GM19099 (cell line): ENCODE results near the gene CTNNBL1.

Source experiments
- POLR2A ChIP-seq: IDR thresholded peaks from 3 replicates; pipeline ENCODE4 v1.6.1; 2011; ENCODE audit warnings: low read depth; ENCODE audit not compliant: insufficient read length; ENCODE audit errors: extremely low read depth

The CTNNBL1 gene

DNA sequence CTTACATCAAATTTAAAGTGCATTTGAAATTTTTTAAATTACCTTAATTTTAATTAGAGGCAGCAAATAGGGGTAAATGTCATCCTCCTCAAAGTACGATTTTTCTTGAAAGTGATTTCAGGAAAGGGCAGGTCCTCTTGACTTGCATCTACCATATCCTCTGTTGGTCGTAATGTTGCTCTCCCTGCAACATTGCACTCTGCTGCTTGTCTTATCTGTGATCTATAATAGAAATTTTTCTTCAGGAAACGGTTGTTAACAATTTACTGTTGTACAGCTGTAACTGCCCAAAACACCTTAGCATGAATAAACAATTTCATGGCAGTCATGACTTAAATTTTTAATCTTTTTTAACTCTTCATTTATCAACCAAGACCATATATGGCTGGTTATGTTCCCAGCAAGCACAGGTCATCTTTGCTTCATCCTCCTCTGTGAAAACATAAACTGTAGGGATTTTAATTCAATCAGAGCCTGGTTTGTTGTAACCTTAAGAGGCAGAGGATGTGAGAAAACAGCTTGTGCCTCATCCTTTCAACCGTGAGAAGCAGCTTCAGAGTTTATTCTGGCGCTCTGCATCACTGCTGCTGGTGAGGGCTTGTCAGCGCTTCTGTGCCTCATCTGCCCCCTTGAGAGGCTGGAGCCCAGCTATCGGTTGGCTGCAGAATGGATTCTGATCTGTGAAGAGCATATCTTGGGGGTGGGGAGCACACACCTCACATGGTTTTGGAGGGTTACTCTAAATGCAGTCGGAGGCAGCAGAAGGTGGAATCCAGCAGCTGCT is 56.0 kb downstream of the CTNNBL1 start:
- TF ChIP-seq POLR2A: no peak

DNA sequence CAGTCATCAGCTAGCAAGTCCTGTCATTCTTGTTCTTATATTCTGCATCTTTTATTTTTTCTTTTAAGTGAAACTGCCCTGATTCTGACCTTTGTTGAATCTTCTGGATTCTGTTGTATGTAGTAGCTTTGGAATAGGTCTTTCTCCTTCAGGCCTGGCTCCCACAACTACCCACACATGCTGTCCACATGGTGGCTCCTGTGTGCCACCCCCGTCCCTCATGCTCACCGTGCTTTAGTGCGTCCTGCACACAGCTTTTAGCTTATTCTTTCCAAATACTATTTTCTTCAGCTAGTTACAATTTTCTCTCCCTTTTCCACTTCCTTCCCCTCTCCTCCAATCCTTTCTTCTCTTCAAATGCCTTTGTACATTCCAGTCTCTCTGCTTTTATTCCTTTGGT is 61.8 kb downstream of the CTNNBL1 start:
- no peak for TF ChIP-seq POLR2A

DNA sequence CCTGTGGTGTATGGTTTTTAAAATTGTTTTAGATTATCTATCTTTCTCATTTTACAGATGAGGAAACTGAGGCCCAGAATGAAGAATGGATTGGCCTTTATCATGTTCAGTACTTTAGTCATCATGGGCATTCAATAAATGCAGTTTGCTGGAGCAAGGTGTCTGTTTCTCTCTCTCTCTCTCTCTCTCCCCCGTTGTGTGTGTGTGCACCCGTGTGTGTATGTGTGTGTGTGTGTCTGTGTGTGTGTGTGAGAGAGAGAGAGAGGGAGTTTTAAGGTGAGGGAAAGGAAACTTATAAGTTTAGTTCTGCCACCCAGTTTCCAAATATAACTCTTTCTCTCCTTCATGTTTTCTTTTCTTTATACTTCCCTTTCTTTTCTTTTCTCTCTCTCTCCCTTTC is 62.4 kb downstream of the CTNNBL1 start:
- TF ChIP-seq POLR2A: no peak

DNA sequence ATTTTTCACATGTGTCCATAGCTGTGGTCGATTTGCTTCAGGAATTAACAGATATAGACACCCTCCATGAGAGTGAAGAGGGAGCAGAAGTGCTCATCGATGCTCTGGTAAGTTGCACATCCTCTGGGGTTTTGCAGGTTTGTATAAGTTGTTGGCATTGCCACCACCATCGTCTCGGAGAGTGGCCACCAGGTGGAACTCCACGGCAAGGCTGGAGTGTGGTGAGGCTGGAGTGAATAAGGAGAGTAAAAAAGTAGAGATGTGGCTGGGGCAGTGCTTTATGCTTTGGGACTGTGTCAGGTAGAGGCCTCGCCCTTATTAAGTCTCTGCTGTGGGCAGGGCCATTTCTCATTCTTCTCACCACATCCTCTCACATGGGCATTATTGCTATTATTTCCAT is 63.7 kb downstream of the CTNNBL1 start:
- TF ChIP-seq POLR2A: no peak

DNA sequence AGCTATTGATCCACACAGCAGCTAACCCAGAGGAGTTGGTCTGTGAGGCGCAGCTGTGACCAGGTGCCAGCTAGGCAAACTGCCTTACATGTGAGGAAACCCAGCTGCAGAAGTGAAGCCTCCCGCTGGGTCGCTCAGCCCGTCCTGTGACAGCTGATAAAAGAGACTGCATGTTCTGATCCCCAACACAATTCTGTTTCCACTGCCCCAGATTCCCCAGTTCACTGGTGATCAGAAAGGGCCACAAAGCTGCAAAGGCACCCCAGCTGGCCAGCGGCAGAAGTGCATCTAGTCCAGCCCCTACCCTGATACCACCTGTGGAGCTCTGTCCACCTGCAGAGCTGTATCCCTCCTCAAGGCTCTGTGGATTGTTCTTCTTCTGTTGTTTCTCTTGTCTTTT is 64.5 kb downstream of the CTNNBL1 start:
- no peak for TF ChIP-seq POLR2A

DNA sequence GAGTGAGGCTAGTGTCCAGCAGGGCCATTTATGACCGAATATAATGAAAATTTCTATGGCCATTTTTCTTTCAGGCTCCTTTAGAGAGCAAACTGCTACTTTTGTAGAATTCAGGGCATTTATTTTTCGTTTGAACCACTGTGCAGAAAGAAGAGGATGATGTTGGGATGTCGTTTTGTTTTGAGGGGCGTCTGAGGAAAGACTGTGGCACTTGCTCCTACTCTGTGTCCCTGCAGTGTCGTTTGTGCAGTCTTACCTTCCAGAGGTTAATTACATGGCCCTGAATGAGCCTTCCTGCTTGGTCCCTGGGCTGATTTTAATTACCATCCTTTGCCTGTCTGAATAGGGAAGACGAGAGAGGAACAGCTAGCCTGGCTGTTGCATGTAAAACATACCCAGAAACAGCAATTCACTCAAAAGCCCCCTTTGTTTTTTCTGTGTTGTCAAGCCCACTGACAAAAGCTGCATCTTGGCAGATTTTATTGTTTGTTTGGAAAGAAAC is 65.3 kb downstream of the CTNNBL1 start:
- no peak for TF ChIP-seq POLR2A

DNA sequence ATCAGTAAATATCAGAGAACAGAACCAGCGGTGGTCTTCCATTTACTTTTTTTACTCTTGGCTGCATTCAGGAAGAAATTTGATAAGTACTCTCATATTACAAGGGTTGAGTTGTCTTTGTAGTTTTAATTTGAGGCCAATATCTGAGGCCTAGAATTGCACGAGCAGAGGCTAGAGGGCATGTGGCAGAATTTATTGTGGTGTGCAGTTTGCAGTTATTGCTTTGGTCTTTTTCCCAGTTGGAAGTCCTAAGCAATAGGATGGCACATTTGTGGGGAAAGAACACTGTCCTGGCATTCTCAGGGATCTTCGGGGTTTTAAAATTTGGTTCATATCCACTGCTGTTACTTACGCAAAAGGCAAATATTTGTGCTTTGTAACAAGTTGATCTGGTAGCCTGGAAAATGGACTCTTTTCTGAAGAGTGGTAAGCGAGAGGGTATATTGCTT is 66.0 kb downstream of the CTNNBL1 start:
- no peak for TF ChIP-seq POLR2A

DNA sequence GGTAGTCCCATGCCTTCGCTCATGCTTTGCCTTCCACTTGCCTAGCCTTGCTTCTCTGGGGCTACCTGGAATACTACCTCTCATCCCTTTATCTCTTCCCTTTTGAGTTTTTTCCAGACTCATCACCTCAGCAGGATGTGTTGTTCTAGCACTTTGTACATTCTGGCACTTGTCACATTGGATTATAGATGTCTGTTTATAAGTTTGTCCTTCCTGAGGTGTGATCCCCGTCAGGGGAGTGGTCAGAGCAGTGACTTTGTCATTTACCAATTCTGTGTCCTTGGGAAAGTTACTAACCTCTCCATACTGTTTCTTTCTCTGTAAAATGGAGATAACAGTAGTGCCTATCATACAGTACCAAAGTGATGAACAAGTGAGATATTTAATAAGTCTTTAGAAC is 66.5 kb downstream of the CTNNBL1 start:
- TF ChIP-seq POLR2A: no peak

DNA sequence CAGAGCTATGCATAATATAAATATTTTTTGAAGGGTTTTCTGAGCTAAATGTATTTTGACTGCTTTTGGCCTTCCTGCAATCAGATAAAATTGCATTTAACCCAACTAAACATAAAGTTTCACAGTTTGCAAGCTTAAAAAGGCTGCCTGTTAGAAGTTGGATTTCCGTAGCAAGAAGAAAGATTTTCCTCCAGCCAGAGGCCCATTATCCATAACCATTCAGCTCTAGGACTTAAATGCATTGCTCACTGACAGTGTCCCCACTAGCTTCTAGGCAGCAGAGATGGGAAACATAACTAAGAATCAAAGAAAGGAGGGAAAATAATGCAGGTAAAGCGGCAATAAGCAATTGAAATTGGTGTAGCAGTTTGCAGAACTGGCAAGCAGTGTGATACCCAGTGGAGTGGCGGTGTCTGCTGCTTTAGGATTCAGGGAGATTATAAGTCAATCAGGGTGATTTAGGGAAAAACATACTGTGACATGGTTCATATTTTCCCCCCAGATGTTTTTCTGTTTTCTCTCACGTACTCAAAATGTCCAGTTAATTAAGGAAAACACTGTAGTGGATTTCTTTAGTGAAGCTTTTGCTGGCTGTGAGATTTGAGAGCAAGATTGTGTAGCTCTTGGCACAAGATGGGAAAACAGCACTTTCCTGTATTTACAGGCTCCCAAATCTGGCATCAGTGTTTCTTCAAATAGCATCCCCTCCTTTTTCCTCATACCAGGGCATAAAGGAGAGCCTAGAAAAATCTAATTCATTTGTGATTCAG is 69.1 kb downstream of the CTNNBL1 start:
- no peak for TF ChIP-seq POLR2A

DNA sequence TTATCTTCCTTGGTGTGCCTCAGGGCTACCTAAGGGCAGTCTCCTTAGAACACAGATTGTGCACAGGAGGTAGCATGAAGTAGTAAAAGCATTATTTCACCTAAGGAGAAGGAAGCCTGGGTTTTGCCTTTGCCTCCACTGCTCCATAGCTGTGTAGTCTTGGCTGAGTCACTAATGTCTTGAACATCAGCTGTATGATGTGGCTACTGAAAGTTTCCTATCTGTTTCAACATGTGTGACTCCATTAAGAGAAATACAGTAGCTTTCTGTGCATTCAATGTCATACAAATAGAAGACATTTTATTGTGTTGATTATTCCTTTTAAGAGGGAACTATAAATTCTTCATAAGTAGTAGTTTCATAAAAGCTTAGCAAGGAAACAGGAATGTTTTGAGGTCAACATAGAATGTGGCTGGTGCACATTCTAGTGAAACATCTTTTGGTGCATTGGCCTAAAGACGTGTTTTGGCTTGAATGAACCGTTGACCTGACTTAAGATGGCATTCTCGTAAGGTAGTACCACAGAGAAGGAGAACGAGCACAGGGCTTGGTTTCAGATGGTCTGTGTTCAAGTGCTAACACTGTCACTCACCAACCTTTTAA is 70.6 kb downstream of the CTNNBL1 start:
- no peak for TF ChIP-seq POLR2A

DNA sequence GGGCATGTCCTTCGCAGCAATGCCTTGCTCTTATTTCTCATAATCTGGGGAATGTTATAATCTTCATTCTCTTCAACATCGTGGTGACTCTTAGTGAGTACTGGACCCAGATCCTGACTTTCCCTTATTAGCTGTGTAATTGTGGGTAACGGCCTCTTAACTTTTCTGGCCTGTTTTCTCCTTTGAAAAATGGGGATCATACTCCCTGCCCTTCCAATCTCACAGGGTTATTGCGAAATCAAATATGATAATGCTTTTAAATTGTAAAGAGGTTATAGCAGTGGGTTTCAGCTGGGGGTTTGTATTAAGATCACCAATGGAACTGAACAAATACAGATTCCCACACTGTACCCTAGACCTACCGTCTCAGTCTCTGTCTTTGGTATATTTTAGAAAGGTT is 77.1 kb downstream of the CTNNBL1 start:
- TF ChIP-seq POLR2A: no peak

DNA sequence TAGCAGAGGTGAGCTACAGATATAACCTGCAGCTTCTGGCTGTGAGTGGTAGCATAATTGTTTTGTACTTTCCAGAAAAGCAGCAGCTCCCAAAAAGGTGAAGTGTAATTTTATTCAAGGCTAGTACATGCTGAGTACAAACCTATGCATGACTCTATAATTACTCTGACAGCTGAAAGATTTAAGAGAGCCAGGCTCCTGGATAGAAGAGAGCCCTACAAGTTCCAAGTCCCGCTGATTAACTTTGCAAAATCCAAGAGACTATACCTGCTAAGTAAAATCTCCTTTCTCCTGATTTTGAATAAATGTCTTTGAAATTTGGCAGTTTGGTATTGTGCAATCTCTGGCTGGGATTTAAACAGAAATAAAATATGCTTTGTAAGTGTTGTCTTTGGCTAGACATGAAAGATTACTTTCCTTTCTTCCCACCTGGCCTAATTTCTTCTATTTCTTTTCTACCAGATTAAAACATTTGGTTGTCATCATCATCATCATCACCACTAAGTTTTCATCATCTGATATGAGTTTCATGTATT is 79.5 kb downstream of the CTNNBL1 start:
- no peak for TF ChIP-seq POLR2A

DNA sequence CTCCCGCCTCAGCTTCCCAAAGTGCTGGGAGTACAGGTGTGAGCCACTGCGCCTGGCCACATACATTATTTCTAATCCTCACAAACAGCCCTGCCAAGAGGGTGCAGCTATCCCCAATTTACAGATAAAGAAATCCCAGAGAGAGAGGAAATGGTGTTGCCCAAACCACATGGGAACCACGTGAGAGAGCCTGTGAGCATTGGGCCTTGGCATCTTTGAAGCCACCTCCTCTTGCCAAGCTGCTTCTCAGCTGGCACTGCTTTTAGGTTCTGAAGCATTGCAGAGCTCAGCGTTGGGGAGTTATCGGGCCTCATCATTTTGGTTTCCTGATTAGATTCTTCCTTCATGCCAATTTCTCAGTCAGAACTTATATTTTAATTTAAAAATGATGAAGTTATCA is 80.3 kb downstream of the CTNNBL1 start:
- TF ChIP-seq POLR2A: no peak

DNA sequence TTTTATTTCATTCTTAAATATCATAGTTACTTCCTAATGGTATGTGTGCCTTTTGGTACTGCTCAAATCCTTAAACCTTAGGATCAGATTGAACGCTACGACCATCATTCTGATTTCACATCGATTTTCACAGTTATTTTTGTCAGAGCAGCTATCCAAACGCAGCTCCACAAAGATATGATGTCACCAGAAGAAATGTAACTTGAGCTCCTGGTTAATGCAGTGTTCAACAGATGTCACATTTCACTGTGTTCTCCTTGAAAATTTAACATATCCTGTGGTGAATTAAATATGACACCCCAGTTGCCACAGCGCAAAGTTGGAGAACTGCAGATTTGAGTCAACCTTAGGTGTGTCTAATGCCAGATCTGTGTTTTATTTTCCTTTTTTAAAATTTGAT is 81.4 kb downstream of the CTNNBL1 start:
- no peak for TF ChIP-seq POLR2A

DNA sequence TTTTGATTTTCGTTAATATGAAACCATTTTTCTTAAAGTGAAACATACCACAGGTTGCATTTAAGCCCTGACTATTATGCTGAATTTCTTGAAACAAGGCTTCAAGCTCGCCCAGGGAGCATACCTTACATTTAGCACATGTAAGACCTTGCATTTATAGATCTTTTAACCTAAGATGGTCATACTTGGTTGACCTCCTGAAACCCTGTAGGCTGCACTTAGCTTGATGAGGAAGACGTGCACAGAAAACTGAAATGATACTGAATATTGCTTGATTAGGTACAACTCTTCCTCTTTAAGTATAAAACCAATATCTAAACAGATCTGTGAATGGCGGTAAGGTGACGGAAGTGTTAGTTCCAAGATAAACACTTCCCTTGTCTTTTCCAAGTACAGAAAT is 82.2 kb downstream of the CTNNBL1 start:
- TF ChIP-seq POLR2A: no peak
